Adipocyte (in vitro differentiated cells): ENCODE data around the gene GPSM3.
"Not testable (repeated sequence)": the region's sequence is repeated elsewhere in the genome, so short reads cannot be mapped to it uniquely, and the experiment has no call there.

Experiments used
- DNase-seq: peaks from one replicate; pipeline ENCODE4 v3.0.0-alpha.2; 2015; ENCODE audit warnings: low read depth
- H3K27me3 ChIP-seq: replicated peaks from 2 replicates; pipeline ENCODE4 v1.7.0; 2013; ENCODE audit warnings: mild to moderate bottlenecking, low read length, moderate library complexity; ENCODE audit not compliant: control insufficient read depth, insufficient read depth
- H3K36me3 ChIP-seq: 2 replicates; pipeline ENCODE4 v1.7.0; 2013; ENCODE audit warnings: low read length, mild to moderate bottlenecking, moderate library complexity; ENCODE audit not compliant: control insufficient read depth, insufficient read depth, severe bottlenecking
- H3K4me1 ChIP-seq: 2 replicates; pipeline ENCODE4 v1.7.0; 2013; ENCODE audit warnings: mild to moderate bottlenecking, low read length, moderate library complexity; ENCODE audit not compliant: control insufficient read depth, insufficient read depth
- H3K4me3 ChIP-seq: 2 replicates; pipeline ENCODE4 v1.7.0; 2013; ENCODE audit warnings: mild to moderate bottlenecking, low read length, moderate library complexity
- H3K9ac ChIP-seq: 2 replicates; pipeline ENCODE4 v1.7.0; 2013; ENCODE audit warnings: mild to moderate bottlenecking, low read length, moderate library complexity
- H3K9me3 ChIP-seq: 2 replicates; pipeline ENCODE4 v1.7.0; 2013; ENCODE audit warnings: mild to moderate bottlenecking, low read length, moderate library complexity; ENCODE audit not compliant: control insufficient read depth

GPSM3 gene

DNA sequence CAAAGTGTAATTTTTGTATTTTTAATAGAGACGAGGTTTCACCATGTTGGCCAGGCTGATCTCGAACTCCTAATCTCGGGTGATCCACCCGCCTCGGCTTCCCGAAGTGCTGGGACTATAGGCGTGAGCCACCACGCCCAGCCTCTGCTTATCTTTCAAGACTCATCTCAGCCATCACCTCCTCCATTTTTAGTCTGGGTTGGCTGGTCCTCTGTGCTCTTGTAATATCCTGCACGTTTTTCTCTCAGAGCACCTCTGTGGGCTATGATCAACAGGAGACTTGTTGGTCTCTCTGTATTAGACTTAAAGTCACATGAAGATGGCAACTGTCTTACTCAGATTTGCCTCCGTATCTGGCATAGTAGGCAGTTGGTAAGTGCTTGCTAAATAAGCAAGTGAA is 23.8 kb upstream of the GPSM3 start:
- Histone ChIP-seq H3K9me3 (no peaks in the 10 kb centered on the region), H3K27me3 (peaks cover 46% of the 10 kb centered on the region), H3K9ac (no peak overlapping the region), H3K4me3 (no peak overlapping the region), H3K36me3 (no peaks in the 10 kb centered on the region), H3K4me1 (no peaks in the 10 kb centered on the region)
- DNase-seq, result no peak

DNA sequence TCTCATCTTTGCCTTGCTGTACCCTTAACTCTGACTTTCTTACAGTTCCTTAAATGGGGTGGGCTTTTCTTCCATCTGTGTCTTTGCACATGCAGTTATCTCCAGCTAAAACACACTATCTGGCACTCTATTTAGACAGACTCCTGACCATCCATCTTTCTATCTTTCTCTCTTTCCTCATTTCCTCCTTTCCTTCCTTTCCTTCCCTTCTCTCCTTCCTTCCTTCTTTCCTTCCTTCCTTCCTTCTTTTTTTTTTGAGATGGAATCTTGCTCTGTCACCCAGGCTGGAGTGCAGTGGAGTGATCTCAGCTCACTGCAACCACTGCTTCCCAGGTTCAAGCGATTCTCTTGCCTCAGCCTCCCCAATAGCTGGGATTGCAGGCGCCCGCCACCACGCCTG is 23.2 kb upstream of the GPSM3 start:
- H3K9me3 ChIP-seq, result no peaks in the 10 kb centered on the region
- H3K36me3 ChIP-seq, result no peaks in the 10 kb centered on the region
- H3K4me1 ChIP-seq, result no peaks in the 10 kb centered on the region
- H3K27me3 ChIP-seq, result peaks cover 39% of the 10 kb centered on the region
- no peak overlapping the region for H3K4me3 ChIP-seq
- DNase-seq, result no peak
- H3K9ac ChIP-seq, result no peak overlapping the region

DNA sequence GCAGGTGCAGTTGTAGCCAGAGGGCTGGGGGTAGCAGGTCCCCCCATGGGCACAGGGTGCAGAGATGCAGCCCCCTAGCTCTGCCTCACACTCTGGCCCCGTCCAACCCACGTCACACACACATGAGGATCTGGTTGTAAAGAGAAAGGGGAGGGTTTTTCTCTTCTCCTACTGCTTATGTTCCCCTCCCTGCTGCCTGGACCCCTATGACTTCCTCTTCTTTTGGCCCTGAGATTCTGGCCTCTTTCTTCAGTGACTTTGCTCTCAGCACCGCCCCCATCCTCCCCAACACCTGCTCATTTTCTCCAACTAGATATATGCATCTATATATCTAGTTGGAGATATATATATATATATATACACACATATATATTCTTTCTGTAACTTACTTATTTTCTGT is 21.7 kb upstream of the GPSM3 start:
- peaks cover 26% of the 10 kb centered on the region for H3K27me3 ChIP-seq
- H3K9ac ChIP-seq, result no peak overlapping the region
- no peak overlapping the region for H3K4me3 ChIP-seq
- no peaks in the 10 kb centered on the region for H3K36me3 ChIP-seq
- no peak for DNase-seq
- no peaks in the 10 kb centered on the region for H3K4me1 ChIP-seq
- no peaks in the 10 kb centered on the region for H3K9me3 ChIP-seq

DNA sequence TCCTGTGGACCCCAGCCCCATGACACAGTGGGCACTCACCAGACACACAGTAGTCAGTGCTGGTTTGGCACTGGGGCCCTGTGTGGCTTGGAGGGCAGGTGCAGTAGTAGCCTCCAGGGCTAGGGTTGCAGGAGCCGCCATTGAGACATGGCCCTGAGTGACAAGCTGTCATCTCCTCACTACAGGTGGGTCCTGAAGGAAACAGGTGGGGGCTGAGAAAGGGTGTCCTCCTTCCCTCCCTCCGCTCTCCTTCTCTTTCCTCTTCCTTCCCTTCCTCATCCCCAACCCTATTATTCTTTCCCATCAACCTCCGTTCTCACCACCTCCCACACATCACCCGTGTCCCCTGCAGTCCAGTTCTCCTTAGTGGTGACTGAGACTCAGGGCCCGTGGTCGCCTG is 21.2 kb upstream of the GPSM3 start:
- H3K36me3 ChIP-seq, result no peaks in the 10 kb centered on the region
- DNase-seq, result no peak
- no peaks in the 10 kb centered on the region for H3K9me3 ChIP-seq
- H3K9ac ChIP-seq, result no peak overlapping the region
- H3K4me3 ChIP-seq, result no peak overlapping the region
- H3K27me3 ChIP-seq, result peaks cover 26% of the 10 kb centered on the region
- H3K4me1 ChIP-seq, result no peaks in the 10 kb centered on the region

DNA sequence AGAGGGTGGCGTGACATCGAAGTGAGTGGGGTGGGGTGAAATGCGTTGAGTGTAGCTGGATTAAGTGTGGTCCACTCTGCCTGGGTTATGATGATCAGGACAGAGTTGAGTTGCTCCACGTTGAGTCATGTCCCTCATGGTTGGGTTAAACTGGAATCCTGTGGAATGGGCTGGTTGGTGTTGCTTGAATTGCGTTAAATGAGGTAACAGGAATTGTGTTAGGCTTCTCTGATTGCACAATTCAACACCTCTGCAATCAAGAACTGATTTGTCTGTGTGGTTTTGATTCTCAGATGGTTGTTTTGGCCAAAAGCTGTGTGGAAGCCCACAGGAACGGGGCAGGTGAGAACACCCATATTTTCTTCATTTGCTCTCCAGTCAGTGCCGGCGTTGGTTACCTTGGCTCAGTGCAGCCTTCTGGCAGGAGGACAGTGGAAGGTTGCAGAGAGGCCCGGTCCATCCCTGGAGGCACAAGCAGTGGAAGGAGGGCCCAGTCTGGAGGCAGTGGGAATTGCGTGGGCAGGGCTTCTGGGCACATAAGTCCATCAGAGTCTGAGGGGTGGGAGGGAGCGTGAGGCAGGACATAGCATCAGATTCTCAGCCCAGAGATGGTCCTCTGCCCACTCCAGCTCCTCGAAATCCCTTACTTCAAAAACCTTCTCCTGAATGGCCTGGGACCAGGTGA is 19.8 kb upstream of the GPSM3 start:
- Histone ChIP-seq H3K36me3 (no peaks in the 10 kb centered on the region), H3K4me3 (no peak overlapping the region), H3K9ac (no peak overlapping the region), H3K4me1 (no peaks in the 10 kb centered on the region), H3K9me3 (no peaks in the 10 kb centered on the region), H3K27me3 (peaks cover 19% of the 10 kb centered on the region)
- no peak for DNase-seq

DNA sequence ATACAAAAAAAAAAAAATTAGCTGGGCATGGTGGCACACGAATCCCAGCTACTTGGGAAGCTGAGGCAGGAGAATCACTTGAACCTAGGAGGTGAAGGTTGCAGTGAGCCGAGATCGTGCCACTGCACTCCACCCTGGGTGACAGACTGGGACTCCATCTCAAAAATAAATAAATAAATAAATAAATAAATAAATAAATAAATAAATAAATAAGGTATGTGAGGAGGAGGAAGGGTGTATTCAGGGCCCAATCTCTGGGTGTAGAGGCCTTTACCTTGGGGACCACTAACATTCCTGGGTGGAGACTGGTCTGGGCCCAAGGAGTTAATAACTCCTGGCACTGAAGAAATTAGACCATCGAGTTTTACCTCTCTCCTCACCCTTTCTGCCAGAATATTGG is 19.0 kb upstream of the GPSM3 start:
- not testable (repeated sequence) for H3K36me3 ChIP-seq, H3K4me1 ChIP-seq, H3K4me3 ChIP-seq, H3K9me3 ChIP-seq, DNase-seq, H3K9ac ChIP-seq
- H3K27me3 ChIP-seq, result peaks cover 19% of the 10 kb centered on the region

DNA sequence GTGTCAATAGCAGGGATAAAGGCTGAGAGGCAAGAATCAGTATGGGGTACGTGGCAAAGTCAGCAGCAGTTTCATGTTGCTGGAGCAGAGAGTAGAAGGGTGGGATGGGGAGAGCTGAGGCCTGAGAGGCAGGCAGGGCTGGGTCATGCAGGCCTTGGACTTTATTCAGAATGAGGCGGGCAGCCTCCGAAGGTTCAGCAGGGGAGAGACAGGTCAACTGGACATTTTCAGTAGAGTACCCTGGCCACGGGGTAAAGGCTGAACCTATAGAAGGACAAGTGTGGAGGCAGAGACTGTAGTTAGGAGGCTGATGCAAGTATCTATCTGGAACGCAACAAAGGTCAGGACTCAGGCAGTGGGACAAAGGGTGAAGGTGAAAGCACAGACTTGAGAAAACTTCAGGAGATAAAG is 17.8 kb upstream of the GPSM3 start:
- Histone ChIP-seq H3K36me3 (no peaks in the 10 kb centered on the region), H3K4me3 (no peak overlapping the region), H3K4me1 (no peaks in the 10 kb centered on the region), H3K9ac (no peak overlapping the region), H3K9me3 (no peaks in the 10 kb centered on the region), H3K27me3 (peaks cover 15% of the 10 kb centered on the region)
- no peak for DNase-seq

DNA sequence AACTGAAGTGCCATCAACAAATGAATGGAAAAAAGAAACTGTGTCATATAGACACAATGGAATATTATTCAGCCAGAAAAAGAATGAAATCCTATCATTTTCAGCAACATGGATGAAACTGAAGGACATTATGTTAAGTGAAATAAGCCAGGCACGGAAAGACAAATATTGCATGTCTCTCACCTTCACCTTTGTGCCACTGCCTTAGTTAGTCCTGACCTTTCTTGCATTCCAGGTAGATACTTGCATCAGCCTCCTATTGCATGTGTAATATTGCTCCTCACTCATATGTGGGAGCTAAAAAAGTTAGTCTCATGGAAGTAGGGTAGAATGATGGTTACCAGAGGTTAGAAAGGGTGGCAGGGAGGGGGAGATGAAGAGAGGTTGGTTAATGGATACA is 16.6 kb upstream of the GPSM3 start:
- H3K9me3 ChIP-seq, result no peaks in the 10 kb centered on the region
- no peaks in the 10 kb centered on the region for H3K36me3 ChIP-seq
- DNase-seq, result no peak
- peaks cover 16% of the 10 kb centered on the region for H3K27me3 ChIP-seq
- H3K4me1 ChIP-seq, result no peaks in the 10 kb centered on the region
- no peak overlapping the region for H3K4me3 ChIP-seq
- no peak overlapping the region for H3K9ac ChIP-seq

DNA sequence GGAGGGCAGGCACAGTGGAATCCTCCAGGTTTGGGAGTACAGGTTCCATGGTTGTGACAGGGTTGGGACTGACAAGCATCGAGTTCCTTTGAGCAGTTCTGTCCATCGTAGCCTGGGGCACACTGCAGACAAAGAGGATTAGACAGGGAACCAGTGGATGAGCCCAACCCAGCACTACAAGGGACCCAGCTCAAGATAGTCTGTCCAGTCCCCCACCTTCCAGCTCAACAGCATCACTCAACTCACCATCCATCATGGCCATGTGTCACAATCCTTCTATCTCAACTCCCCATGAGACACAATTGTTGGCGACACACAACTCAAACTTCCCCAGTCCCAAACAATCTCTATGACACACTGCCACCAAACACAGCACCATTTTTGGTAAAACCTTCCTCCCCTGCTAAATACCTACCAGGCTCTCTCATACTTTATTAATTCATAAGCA is 11.8 kb upstream of the GPSM3 start:
- H3K36me3 ChIP-seq, result no peaks in the 10 kb centered on the region
- peaks cover 3% of the 10 kb centered on the region for H3K4me1 ChIP-seq
- DNase-seq, result no peak
- H3K27me3 ChIP-seq, result peaks cover 22% of the 10 kb centered on the region
- H3K4me3 ChIP-seq, result no peak overlapping the region
- H3K9me3 ChIP-seq, result no peaks in the 10 kb centered on the region
- H3K9ac ChIP-seq, result no peak overlapping the region

DNA sequence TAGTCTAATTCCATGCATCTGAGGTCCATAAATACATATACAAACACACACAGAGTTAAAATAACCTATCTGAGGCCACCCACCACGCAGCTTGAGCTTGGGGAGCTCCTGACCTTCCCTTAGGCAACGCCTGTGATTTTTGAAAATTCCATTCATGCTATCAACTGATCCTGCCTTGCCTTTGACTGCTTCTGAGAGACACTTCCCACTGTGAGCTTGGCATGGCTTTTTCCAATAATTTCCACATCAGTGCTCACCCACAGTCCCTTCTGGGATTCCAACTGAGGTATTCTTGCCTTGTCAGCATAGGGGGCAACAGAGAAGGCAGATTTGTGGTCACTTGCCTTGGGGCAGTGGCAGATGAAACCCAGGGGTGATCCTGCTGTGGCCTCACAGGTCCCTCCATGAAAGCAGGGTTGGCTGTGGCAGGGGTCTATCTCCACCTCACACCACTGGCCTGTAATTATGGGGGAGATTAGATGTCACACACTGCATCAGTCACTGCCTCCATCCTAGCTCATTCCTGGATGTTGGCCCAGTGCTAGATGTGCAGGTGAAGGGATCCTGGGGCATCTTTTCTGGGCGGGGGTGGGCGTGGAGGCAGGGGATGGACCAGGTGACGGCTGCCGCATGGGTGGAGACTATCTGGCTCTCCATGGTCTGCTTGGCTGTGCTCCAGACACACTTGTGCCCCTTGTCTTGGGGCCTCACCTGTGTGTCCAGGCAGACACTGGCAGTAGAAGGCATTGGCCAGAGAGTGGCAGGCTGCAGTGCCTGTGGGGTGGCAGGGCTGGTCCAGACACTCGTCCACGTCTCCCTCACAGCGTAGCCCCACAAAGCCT is 11.2 kb upstream of the GPSM3 start:
- DNase-seq, result no peak
- H3K4me1 ChIP-seq, result peaks cover 3% of the 10 kb centered on the region
- H3K4me3 ChIP-seq, result no peak overlapping the region
- no peaks in the 10 kb centered on the region for H3K36me3 ChIP-seq
- no peaks in the 10 kb centered on the region for H3K9me3 ChIP-seq
- peaks cover 16% of the 10 kb centered on the region for H3K27me3 ChIP-seq
- no peak overlapping the region for H3K9ac ChIP-seq

DNA sequence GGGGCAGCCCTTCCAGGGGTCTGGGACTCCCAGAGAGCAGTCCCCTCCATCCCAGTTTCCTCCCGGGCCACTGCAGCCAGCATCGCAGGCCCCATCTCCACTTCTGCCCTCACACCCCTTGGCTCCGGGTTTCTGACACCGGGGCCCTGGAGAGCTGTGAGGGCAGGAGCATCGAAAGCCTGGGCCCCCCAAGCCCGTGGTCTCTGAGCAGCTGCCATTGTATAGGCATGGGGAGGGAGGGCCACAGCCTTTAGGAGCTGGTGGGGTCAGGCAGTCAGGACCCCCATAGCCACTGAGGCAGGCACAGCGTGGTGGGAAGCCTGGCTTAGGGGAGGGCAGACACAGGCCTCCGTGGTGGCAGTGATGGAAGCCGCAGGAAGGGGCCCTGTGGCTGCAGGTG is 9.7 kb upstream of the GPSM3 start:
- Histone ChIP-seq H3K4me1 (peaks cover 7% of the 10 kb centered on the region), H3K4me3 (no peak overlapping the region), H3K9me3 (no peaks in the 10 kb centered on the region), H3K9ac (no peak overlapping the region), H3K36me3 (no peaks in the 10 kb centered on the region), H3K27me3 (peaks cover 13% of the 10 kb centered on the region)
- no peak for DNase-seq
